Kidney tubule cell (primary cell): Measurements from ENCODE around the gene LIPT2.
"Not testable (repeated sequence)": the region's sequence is repeated elsewhere in the genome, so short reads cannot be mapped to it uniquely, and the experiment has no call there.

Source experiments
- DNase-seq: peaks from one replicate; pipeline ENCODE4 v3.0.0-alpha.2; 2018; ENCODE audit warnings: low spot score

The LIPT2 gene

DNA sequence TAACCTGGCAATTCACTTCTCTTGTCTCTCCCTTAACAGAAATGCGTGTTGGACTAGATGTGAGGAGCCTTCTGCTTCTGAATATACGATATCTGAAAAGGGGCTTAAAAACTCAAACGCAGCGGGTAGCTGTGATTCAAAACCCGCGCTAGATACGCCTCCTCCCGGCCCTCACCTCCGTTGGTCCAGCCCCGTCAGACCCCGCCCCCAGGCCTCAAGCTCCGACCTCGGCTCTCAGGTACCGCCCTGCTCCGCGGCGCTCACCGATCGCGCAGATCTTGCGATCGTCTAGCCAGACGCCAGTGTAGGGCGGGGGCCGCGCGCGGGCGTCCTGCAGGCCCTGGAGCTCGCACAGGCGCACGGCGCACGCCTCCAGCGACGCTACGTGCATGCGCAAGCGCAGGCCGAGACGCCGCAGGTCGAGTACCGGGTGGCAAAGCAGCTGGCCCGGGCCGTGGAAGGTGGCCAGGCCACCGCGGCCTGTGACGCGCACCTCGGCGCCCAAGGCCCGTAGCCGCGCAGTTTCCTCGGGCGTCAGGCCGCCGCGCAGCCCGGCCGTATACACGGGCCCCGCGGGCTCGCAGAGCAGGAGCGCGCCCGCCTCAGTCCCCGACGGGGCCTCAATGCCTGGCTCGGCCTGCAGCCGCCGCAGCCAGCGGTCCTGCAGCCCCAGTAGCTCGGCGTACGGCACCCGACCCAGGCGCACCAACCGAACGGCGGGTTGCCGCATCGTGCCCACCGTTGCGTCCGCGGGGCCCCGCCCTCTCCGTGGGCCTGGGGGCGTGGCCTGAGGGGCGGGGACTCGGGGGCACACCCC, at the start of gene LIPT2:
Gene LIPT2 (minus strand): TSS at position 751 of the 817 bp plus-strand sequence. CDS start 21 bp downstream, at position 730.
- DNase-seq = peak; percentile 98

DNA sequence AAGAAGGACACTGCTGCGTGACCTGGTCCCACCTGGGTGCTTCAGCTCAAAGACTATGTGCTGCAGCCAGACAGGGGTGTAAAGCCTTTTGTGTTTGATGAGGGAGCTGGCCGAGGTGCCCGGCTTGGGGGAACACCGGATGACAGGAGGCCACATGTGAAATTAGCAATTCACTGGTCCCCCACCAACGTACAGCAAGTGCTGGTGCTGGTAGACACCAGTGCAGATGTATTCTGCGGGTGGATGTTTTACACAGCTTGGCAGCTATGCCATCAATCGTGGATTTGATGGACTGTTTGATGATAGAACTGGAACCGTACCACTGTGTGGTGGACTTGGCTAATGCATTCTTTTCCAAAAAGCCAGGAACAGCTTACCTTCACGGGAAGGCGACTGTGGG, 47.9 kb upstream of the LIPT2 start:
- no peak for DNase-seq

DNA sequence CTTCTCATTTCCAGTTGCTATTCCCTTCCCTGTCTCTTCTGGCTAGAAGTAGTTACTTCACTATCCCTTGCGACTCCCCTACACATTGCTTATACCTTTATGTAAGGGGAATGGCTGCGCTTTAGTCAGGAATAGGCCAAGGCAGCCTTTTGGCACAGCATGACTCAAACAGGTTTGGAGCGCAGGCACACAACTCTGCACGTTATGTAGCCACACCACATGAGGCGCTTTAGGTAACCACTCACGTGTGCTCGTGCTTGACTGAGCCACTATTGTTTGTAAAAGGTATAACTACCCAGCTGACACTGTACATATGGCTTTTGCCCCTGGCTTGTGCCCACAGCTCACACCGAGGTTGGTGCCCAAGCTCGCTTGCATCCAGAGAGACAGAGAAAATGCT, 46.7 kb upstream of the LIPT2 start:
- no peak for DNase-seq

DNA sequence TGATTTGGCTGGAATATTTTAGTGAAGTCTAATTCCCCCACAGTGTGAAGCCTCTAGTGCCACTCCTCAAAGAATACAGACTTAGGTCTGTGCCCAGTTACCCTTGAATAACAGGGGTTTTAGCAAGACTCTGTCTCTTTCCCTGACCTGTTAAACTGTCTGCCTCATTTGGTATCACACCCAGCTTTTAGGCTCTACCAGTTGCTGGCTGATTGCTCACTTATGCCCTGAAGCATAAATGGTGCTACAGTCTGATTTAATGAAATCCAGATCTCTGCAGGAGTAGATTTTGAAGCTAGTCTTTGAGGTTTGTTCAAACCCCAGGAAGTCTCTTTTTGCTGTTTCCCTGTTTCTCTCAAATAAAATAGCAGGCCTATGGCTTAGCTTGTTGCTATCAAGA, 45.2 kb upstream of the LIPT2 start:
- no peak for DNase-seq

DNA sequence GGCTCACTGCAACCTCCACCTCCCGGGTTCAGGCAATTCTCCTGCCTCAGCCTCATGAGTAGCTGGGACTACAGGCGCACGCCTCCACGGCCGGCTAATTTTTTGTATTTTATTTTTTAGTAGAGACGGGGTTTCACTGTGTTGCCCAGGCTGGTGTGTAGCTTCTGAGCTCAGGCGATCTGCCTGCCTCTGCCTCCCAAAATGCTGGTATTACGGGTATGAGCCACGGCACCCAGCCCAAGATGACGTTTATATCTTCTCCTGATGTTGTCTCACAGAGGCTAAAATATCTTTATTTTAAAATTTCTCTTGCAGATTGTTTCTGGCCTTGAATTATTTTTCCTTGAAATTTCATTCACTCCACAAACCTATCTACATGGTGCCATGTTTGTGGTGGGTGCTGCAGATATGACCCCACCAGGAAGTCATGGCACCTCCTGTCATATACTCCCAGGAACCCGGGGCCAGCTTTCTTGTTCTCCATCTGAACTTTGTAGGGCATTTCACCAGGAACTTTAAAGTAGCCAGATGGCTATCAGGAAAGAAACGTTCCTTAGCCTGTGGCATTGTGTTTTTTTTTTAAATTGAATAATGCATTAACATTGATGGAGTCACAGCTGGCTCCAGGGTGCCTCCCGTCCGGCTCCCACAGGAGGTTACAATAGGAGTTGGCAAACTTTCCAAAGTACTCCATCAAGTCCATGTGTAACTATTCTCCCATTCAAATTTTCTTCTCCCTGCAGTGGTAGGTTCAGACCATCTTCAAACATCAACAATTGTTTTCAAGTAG, 42.0 kb upstream of the LIPT2 start:
- DNase-seq = no peak

DNA sequence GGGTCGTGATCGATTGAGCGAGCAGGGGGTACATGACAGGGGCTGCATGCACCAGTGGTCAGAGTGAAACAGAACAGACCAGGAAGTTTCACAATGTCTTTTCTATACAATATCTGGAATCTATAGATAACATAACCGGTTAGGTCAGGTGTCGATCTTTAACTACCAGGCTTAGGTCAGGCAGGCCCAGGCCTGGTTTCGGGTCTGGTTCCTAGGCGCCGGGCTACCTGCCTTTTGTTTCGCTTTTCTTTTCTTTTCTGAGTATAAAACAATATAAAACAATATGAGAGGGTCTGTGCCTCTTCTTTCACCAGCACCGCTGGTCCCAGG, 41.4 kb upstream of the LIPT2 start:
- DNase-seq = not testable (repeated sequence)

DNA sequence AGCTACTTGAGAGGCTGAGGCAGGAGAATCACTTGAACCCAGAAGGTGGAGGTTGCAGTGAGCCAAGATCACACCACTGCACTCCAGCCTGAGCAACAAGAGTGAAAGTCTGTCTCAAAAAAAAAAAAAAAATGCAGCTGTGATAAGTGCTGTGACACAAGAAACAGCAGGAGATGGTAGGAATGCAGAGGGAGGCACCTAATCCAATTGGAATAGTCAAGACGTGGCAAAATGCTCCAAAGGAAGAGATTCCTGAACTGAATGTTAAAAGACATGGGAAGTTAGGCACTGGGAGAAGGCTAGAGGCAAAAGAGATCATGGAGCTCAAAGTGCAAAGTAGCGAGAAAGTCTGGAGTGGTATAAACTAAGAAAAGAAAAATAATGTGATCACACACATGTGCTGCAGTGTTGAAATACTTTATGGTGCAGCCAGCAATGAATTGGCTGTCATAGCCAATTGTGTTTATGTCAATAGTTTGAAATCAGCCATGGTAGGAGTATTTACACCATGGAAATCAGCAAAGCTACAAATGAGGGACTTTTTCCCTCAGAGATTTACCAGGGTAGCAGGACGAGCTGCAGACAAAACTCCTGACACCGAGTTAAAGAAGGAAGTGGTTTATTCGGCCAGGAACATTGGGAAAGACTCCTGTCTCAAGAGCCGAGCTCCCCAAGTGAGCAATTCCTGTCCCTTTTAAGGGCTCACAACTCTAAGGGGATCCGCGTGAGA, 40.9 kb upstream of the LIPT2 start:
- no peak for DNase-seq

DNA sequence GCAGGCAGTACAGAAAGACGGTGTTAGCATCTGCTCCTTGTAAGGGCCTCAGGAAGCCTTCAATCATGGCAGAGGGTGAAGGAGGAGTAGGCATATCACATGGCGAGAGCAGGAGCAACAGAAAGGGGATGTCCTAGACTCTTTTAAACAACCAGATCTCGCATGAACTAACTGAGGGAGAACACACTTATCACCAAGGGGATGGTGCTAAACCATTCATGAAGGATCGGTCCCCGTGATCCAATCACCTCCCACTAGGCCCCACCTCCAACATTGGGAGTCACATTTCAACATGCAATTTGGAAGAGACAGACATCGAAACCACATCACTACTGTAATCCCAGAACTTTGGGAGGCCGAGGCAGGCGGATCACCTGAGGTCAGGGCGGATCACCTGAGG, 39.9 kb upstream of the LIPT2 start:
- no peak for DNase-seq

DNA sequence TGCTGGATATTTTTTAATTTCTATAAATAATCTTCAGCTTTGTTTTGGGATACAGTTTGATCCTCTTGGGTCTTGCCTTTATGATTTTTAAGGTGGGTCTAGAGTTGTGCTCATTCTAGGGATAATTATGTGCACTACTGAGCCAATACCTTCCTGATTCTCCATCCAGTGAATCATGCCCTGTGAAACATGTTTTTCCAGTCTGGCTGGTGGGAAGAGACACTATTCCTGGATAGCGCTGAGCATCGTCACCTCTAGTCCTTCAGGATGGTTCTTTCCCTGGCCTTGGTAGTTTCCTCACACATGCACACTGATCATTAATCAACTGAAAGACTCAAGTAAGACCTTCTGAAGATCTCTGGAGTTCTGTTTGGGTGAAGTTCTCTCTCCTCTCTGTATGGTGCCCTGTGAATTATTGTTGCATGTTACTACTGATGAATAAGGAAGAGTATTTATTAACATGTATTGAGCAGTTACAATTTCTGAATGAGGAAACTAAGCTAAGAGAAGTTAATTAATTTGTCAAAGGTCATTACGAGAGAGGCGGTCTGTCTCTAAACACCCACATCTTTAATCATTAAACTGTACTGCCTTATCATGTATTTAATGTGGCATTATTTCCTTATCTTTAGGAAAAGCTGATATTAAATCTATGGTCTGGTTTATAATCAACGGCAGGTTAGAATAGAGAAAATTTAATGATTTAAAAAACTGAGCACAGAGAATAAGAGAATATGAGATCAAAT, 39.1 kb upstream of the LIPT2 start:
- peak; percentile 79 for DNase-seq

DNA sequence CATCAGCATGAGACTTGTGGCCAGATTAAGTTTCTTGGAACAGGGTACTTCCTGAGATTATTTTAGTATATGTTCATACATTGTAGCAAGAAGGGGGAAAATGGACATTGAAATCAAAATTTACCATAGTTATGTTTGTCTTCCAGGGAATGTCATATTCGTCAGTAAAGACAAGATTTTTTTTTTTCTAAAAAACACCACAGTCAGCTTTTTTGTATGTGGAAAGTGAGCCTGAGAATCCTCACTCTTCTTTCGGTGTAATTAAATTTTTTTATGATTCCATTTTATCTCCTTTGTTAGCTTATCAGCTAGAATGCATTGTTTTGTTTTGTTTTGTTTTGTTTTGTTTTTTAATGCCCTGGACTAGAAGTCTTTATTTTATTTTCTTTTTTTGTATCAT, 31.5 kb upstream of the LIPT2 start:
- DNase-seq = no peak

DNA sequence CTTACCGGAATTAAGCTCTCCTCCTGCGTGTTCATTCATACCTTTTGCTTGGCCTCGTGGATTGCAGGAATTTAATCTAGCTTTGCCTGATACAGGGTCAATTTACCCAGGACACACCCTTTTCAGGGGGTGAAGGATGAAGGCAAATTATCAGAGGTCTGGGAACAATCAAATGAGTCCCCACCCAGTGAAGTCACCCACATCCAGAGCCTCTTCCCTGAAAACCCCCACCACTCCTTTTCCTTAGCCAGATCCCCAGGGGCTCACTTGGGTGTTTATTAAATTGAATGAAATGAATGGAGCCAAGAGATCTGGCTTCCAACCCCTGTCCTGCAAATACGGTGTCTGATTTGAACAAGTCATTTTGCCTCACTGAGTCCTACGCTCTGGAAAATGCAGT, 31.0 kb upstream of the LIPT2 start:
- no peak for DNase-seq

DNA sequence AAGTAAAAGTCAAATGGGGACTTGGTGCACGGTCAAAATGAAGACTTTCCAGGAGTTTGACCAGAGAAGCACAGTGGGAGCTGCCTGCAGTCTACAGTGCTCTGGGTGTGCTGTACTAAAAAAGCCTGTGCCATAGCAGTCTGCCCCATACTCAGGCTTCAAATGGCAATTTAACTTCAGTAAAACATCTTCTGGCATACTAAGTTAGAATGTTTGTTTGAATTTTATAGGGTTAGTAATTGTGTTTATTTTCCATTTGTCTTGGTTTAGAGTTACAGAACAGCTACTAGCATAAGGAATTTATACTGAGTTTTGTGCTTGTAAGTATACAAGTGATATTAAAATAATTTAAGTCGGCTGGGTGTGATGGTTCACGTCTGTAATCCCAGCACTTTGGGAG, 29.3 kb upstream of the LIPT2 start:
- DNase-seq = no peak

DNA sequence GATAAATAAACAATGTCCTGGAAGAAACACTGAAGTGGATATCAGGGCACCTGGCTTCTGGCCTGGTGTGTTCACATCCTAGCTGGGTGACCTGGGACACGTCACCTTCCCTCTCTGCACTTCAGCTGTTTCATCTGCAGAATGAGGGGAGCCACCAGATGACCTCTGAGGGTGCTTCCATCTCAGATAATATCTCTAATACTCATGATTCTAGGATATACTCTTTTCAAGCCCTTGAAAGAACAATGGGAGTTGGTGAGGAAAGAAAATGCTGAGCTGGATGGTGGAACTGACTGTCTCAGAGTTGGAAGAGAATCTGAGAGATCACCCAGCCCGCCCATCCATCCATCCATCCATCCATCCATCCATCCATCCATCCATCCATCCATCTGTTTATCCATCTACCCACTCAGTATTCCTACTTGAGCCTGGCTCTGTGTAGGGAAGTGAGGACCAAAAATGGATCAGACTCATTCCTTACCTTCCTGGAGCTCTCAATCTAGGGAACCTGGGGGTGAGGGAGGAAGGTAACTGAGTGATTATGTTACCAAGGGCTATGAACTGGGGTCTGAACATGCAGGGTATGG, 28.2 kb upstream of the LIPT2 start:
- no peak for DNase-seq

DNA sequence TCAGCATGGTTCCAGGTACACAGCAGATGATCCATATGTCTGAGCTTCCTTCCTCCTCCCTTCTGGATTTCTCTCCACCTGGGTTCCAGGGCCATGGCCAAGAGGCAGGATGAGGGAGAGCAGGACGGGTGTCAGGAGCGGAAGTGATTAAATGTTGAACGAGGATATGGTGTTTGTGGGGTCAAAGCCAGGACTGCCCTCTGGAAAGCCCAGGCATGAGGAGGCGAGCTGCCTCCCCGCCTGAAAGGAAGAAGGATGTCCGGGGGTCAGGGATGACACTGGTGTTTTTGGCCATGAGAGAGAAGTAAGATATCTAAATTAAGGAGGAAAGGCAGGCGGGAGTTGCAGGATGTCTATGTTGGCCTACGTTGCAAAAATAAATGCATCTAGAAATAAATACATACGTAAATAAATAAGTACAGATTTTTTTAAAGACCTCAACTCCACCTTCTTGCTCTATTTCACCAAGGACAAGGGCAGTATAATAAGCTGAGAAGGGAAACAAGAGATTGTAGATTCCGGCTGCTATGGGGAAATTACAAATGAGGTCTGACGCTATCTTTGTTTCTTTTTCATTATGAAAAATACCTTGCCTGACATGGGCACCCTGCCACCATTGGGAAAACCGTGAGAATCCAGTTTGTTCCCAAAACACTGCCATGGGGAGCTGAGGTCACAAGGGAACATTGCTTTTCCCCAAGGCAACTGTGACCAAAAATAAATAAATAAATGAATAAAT, 27.6 kb upstream of the LIPT2 start:
- no peak for DNase-seq

DNA sequence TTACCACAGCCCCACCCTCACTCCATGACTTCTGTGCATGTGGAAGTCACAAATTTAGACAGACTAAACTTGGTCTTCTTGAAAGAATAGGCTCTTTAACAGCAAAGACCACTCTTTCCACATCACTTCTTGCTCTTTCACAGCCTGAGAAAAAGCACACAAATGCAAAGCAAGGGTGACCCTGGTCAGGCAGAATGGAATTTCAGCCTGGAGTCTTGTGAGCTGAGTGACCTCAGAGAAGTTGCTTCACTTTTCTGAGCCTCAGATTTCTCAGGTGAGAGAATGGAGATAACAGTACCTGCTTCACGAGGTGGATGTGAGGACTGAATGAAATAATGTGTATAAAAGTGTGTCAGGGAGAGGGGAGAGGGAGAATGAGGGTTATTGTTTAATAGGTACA, 26.8 kb upstream of the LIPT2 start:
- no peak for DNase-seq

DNA sequence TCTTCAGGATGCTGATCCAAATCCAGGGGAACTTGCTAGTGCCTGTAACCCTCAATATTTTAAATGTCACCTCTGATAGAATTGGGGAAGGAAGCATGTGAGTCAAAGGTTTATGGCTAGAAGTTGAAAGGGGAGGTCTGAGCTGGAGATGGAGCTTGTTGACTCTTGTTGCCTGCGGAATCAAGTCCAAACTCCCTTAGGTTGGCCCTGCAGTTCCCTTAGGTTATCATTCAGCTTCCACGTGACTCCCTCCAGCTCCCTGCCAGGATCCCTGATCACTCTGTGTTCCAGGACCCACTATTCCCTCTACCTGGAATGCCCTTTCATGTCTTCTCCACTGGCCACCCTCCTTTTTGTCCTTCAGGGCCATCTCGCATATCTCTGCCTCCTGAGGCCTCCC, 26.2 kb upstream of the LIPT2 start:
- no peak for DNase-seq

DNA sequence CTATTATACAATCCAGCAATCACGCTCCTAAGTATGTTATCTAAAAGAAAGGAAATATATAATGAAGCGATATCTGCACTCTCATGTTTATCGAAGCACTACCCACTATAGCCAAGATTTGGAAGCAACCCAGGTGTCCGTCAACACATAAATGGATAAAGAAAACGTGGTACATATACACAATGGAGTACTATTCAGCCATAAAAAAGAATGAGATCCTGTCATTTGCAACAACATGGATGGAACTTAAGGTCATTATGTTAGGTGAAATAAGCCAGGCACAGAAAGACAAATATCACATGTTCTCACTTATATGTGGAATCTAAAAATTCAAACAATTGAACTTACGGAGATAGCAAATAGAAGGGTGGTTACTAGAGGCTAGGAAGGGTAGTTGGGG, 24.1 kb upstream of the LIPT2 start:
- DNase-seq = not testable (repeated sequence)

DNA sequence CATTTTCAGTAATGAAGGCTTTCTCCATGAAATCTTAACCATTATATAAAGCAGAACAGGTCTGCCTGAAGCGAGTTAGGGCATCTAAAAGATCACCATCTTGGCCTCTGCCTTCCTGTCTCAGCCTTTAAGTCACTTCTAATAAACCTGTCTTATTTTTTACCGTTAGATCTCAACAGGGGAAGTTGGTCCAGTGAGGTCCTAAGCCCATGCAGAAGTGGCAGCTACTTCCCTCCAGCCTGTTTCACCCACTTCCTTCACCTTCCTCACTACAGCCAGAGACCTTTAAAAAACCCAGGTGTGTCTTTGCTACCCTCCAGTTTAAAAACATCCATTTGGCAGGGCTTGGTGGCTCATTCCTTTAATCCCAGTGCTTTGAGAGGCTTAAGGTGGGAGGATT, 14.1 kb upstream of the LIPT2 start:
- DNase-seq = no peak

DNA sequence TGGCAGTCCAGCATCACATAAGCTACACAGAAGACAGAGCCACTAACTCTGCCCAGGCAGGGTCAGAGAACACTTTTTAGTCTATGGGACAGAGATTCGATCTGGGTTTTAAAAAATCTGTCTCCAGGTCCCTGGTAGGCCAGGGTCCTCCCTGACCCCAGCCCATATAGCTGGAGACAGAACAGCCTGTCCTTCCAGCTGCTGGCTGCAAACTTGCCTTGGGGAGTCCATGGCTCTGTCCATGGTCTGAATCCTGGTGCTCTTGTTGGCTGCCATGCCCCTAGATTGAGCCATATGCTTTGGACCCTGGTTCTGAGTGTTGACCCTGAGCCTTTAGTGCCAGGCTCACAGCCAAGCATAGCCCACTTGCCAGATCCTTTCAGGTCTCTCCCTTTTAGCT, 13.3 kb upstream of the LIPT2 start:
- DNase-seq = no peak

DNA sequence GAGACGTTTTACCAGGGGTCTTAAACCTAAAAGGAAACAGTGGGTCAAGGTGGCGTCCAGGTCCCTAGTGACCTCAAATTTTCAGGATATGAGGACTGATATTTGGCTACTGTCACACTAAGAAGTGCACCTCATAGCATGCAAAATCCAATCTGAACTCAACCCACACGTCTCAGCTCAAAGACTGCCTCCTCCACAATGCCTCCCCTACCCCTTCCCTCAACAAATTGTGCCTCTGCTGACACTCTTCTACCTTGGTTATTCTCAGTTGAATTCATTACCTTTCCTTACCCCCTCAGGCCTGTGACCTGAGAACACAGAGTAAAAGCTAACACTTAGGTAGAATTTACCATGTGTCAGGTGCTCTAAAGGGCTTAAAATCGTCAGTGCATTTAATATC, 12.4 kb upstream of the LIPT2 start:
- DNase-seq = no peak

DNA sequence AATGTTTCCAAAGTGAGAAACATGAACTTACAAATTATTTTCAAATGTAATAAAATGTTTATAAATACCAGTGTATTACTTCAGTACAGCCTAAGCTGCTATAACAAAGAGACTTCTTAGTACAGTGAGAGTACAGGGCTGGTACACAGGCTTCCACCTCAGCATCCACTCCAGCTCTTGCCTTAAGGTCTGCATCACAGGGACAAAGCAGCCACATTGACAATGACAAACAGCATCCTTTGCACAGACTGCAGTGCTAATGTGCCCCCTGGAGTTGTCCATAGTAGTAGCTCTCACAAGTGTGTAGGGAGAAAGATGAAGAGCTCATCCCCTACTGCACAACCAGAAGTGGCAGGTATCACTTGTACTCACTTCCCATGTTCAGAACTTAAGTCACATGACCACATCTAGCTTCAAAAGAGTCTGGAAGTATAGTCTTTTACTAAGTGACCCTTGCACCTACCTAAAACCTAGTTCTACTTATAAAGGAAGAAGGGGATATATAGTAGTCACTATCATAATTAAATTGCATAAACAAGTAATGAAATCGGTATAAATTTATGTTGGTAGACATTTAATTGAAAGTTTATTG, 10.7 kb upstream of the LIPT2 start:
- DNase-seq = no peak
